Measurements from ENCODE around the gene COL13A1. TPM values are rescaled to one million over a fixed set of nuclear protein-coding genes. Genes with fewer than 3 reads are reported as not detected.

The COL13A1 gene
- polyA plus RNA-seq, 1 of the 3 experiments (the other 2 are of a cell fraction), result 26.7 TPM

- Histone ChIP-seq H3K27me3 (ENCODE audit: insufficient read depth) (no peaks in the 10 kb centered on the region), H3K4me2 (no peak overlapping the region), H3K4me3 (ENCODE audit: low read depth in 2 of 2, low read length in 1 of 2) (no peak overlapping the region), H4K20me1 (ENCODE audit: insufficient read depth) (no peaks in the 10 kb centered on the region), H3K9ac (no peak overlapping the region), H3F3A (replicated peaks; ENCODE audit: insufficient read depth) (no peaks in the 10 kb centered on the region), H3K36me3 (replicated peaks in 1 of 2; ENCODE audit: control insufficient read depth in 1 of 2, insufficient read depth in 2 of 2, low read length in 1 of 2) (no peaks in the 10 kb centered on the region), H3K9me3 (no peaks in the 10 kb centered on the region), H2AFZ (ENCODE audit: low read depth) (no peak overlapping the region), H3K79me2 (ENCODE audit: insufficient read depth) (peaks cover 14% of the 10 kb centered on the region; the same call in 1 of the 2 replicates), H3K27ac (ENCODE audit: low read depth in 2 of 2, low read length in 1 of 2) (no peak overlapping the region), H3K9me2 (no peaks in the 10 kb centered on the region), H3K4me1 (ENCODE audit: control insufficient read depth in 1 of 2, insufficient read depth in 2 of 2, low read depth in 1 of 2, low read length in 1 of 2) (peaks cover 0 to under 1% of the 10 kb centered on the region in 2 experiments; a peak in 1 of 4 replicates)
- TF ChIP-seq SMC3 (IDR thresholded peaks at IDR 0.05; ENCODE audit: low read depth, low read length) (no peak), IRF3 (IDR thresholded peaks at IDR 0.05; ENCODE audit: low read depth, low read length) (no peak), YY1 (IDR thresholded peaks at IDR 0.05; ENCODE audit: low read depth) (no peak), RCOR1 (IDR thresholded peaks at IDR 0.05; ENCODE audit: low read length) (no peak), RFX5 (IDR thresholded peaks at IDR 0.05; ENCODE audit: low read length) (no peak), JUND (IDR thresholded peaks at IDR 0.05) (no peak), POLR2AphosphoS5 (IDR thresholded peaks at IDR 0.05; ENCODE audit: low read depth, low read length) (no peak), RAD21 (IDR thresholded peaks at IDR 0.05; ENCODE audit: low read length) (no peak), MEF2A (IDR thresholded peaks at IDR 0.05; ENCODE audit: borderline replicate concordance, low read depth) (no peak), GABPA (IDR thresholded peaks at IDR 0.05; ENCODE audit: low read depth) (no peak), ELF1 (IDR thresholded peaks at IDR 0.05) (no peak), CTCF (IDR thresholded peaks at IDR 0.05) (no peak), NFIC (IDR thresholded peaks at IDR 0.05; ENCODE audit: borderline replicate concordance) (no peak), USF2 (IDR thresholded peaks at IDR 0.05; ENCODE audit: borderline replicate concordance, low read depth, low read length) (no peak), ZBTB33 (IDR thresholded peaks at IDR 0.05; ENCODE audit: borderline replicate concordance, low read depth) (no peak), REST (IDR thresholded peaks at IDR 0.05; ENCODE audit: low read depth, low read length) (no peak)
- DNase-seq, result no peak
- POLR2A ChIA-PET, result no interaction called here
- 83% methylated on average over 2 of the region's 2 CpGs for WGBS (ENCODE audit: low lambda C conversion rate)
- CTCF ChIA-PET, result interaction anchor here (0.5 to 4.8 kb wide), 8 partner anchors 9 to 1144 kb away, joined by 3 to 32 read pairs (median 3); partner anchors contain the start of gene COL13A1
These were observed 17.1 kb downstream of the COL13A1 start for GRCh38 chr10:69818676-69819239.

Data from SK-N-SH (cell line).